SKM-1 (cell line): Measurements from ENCODE around the gene HID1.
A peak's percentile ranks its signal among the peaks of the same experiment; 100 is the strongest.
"Not testable (repeated sequence)": the region's sequence is repeated elsewhere in the genome, so short reads cannot be mapped to it uniquely, and the experiment has no call there.

ENCODE experiments used
- DNase-seq: peaks from one replicate; lab custom pipeline; 2025; ENCODE audit not compliant: unreplicated experiment; lab: John Stamatoyannopoulos, UW

Gene HID1

GRCh38 chr17:74972107-74972972 is at the start of gene HID1:
TSS of gene HID1 (minus strand) at chr17:74972759. CDS start at chr17:74972656, 103 bp downstream.
- no peak for DNase-seq

GRCh38 chr17:75020331-75021110 is 48.0 kb upstream of the HID1 start:
- DNase-seq: no peak

- no peak for DNase-seq
Observed at GRCh38 chr17:75019710-75020109, 47.2 kb upstream of the HID1 start.

GRCh38 chr17:75019146-75019545 is 46.6 kb upstream of the HID1 start:
- no peak for DNase-seq

- DNase-seq: no peak
Observed at GRCh38 chr17:75013092-75013559, 40.6 kb upstream of the HID1 start.

- DNase-seq: peak; percentile 48
Observed at GRCh38 chr17:75012346-75013091, 40.0 kb upstream of the HID1 start, which contains the start of gene MRPL58. TSS of gene MRPL58 (plus strand) at chr17:75012670. CDS start at chr17:75012687, 17 bp downstream.

GRCh38 chr17:75012096-75012345 is 39.5 kb upstream of the HID1 start:
- no peak for DNase-seq

- no peak for DNase-seq
Observed at GRCh38 chr17:75011401-75012095, 39.0 kb upstream of the HID1 start.

- no peak for DNase-seq
Observed at GRCh38 chr17:75010683-75011400, 38.3 kb upstream of the HID1 start.

- no peak for DNase-seq
Observed at GRCh38 chr17:75009139-75009724, 36.7 kb upstream of the HID1 start.

- no peak for DNase-seq
Observed at GRCh38 chr17:75008373-75008772, 35.8 kb upstream of the HID1 start.

GRCh38 chr17:75006653-75007052 is 34.1 kb upstream of the HID1 start:
- DNase-seq: no peak

- DNase-seq: not testable (repeated sequence)
Observed at GRCh38 chr17:75006084-75006483, 33.5 kb upstream of the HID1 start.

GRCh38 chr17:75005291-75005690 is 32.7 kb upstream of the HID1 start:
- no peak for DNase-seq

GRCh38 chr17:75004371-75004770 is 31.8 kb upstream of the HID1 start:
- DNase-seq: no peak

- DNase-seq: no peak
Observed at GRCh38 chr17:75003957-75004355, 31.4 kb upstream of the HID1 start.

- DNase-seq: no peak
Observed at GRCh38 chr17:75003070-75003956, 30.8 kb upstream of the HID1 start.

GRCh38 chr17:75001915-75002843 is 29.6 kb upstream of the HID1 start:
- no peak for DNase-seq
